GM12878 (cell line): ENCODE data around the gene SRP68. TPM values are rescaled to one million over a fixed set of nuclear protein-coding genes. Genes with fewer than 3 reads are reported as not detected.

Source experiments
- ATAC-seq: fragments of 200-7000 bp; cut with Tn5 transposase; 3 replicates; pipeline ENCODE4 v1.9.1; 2020; ENCODE audit warnings: mild to moderate bottlenecking, moderate library complexity
- BruUV-seq: library from RNA; stranded (reverse); fragments of 400-500 nt; replicated peaks from 2 replicates; lab custom pipeline; 2021; lab: Mats Ljungman, UMichigan
- CTCF ChIA-PET: fragments of 300-600 bp; sonication (Branson Sonifier 250); formaldehyde crosslinking; extraction: SDS; loops from one replicate; lab custom pipeline; 2021; ENCODE audit warnings: inconsistent platforms; lab: Yijun Ruan, JAX
- POLR2A ChIA-PET: fragments of 350-600 bp; formaldehyde crosslinking; extraction: SDS; loops from one replicate; lab custom pipeline; 2021; ENCODE audit warnings: inconsistent platforms; lab: Charles Lee
- RAD21 ChIA-PET: fragments of 300-600 bp; sonication (Branson Sonifier 250); formaldehyde crosslinking; loops from one replicate; lab custom pipeline; 2023; ENCODE audit warnings: antibody characterized with exemption; ENCODE audit not compliant: unreplicated experiment; lab: Charles Lee
- SMC1A ChIA-PET: fragments of 300-600 bp; sonication (Branson Sonifier 250); formaldehyde crosslinking; loops from one replicate; lab custom pipeline; 2023; ENCODE audit not compliant: unreplicated experiment, uncharacterized antibody; lab: Charles Lee
- DNase-seq: peaks from one replicate; pipeline ENCODE4 v3.0.0-alpha.2; 2011; ENCODE audit warnings: low read depth, low spot score
- FAIRE-seq: peaks from 3 replicates; lab custom pipeline; 2011; peaks lifted over from hg19 to GRCh38; lab: Jason Lieb, UNC
- H2AFZ ChIP-seq: 2 replicates; pipeline ENCODE4 v1.6.0; 2011; ENCODE audit warnings: low read depth, low read length, control low read depth; ENCODE audit not compliant: control insufficient read depth
- H3K27ac ChIP-seq: 2 replicates; pipeline ENCODE4 v1.5.1; 2011; ENCODE audit warnings: control low read depth; ENCODE audit not compliant: control insufficient read depth, insufficient read depth
- H3K27me3 ChIP-seq, 2 experiments: replicated peaks in 1 of 2; 2 replicates each; pipeline versions ENCODE4 v1.6.0 to v1.6.1; 2011; ENCODE audit warnings: low read length in 1 of 2; ENCODE audit not compliant: control insufficient read depth in 2 of 2, insufficient read depth in 2 of 2
- H3K36me3 ChIP-seq, 2 experiments: 2 replicates each; pipeline ENCODE4 v1.5.1; 2011; ENCODE audit warnings: low read length in 1 of 2; ENCODE audit not compliant: control insufficient read depth in 2 of 2, insufficient read depth in 2 of 2
- H3K4me1 ChIP-seq: 2 replicates; pipeline ENCODE4 v1.6.1; 2011; ENCODE audit warnings: mild to moderate bottlenecking, low read length, moderate library complexity, mixed read lengths; ENCODE audit not compliant: control insufficient read depth, insufficient read depth
- H3K4me2 ChIP-seq: 2 replicates; pipeline ENCODE4 v1.6.0; 2011; ENCODE audit warnings: control low read depth; ENCODE audit not compliant: control insufficient read depth, insufficient read depth
- H3K4me3 ChIP-seq: fragments of 200-600 bp; sonication (generic); 2 replicates; pipeline ENCODE4 v1.5.1; 2016
- H3K79me2 ChIP-seq: 2 replicates; pipeline ENCODE4 v1.6.0; 2011; ENCODE audit warnings: low read length; ENCODE audit not compliant: control insufficient read depth, insufficient read depth
- H3K9ac ChIP-seq: 2 replicates; pipeline ENCODE4 v1.8.0; 2011; ENCODE audit warnings: low read length, control low read depth, mixed read lengths; ENCODE audit not compliant: control insufficient read depth, insufficient read depth
- H3K9me3 ChIP-seq: replicated peaks from 3 replicates; pipeline ENCODE4 v1.5.1; 2011; ENCODE audit warnings: mild to moderate bottlenecking, low read length; ENCODE audit not compliant: control insufficient read depth, insufficient read depth
- H4K20me1 ChIP-seq: 2 replicates; pipeline ENCODE4 v1.6.0; 2011; ENCODE audit not compliant: control insufficient read depth, insufficient read depth
- PAX5 ChIP-seq: IDR thresholded peaks from 2 replicates; pipeline ENCODE4 v1.6.1; 2011; ENCODE audit warnings: low read depth, low read length, borderline replicate concordance
- PRDM15 ChIP-seq: fragments of 450-650 bp; formaldehyde crosslinking; IDR thresholded peaks from 2 replicates; pipeline ENCODE4 v1.4.0; 2020; ENCODE audit warnings: mild to moderate bottlenecking, moderate library complexity
- REST ChIP-seq: IDR thresholded peaks from 2 replicates; pipeline ENCODE4 v1.6.1; 2012; ENCODE audit warnings: mild to moderate bottlenecking, low read depth, low read length
- TARDBP ChIP-seq: IDR thresholded peaks from 2 replicates; pipeline ENCODE4 v1.6.1; 2016; ENCODE audit warnings: borderline replicate concordance
- ZNF274 ChIP-seq: IDR thresholded peaks from one replicate; pipeline ENCODE4 v1.8.0; 2011; ENCODE audit not compliant: insufficient read length, insufficient read depth
- ZNF384 ChIP-seq: IDR thresholded peaks from 2 replicates; pipeline ENCODE4 v1.6.1; 2012; ENCODE audit warnings: low read depth, mild to moderate bottlenecking, low read length, improper control_type of control experiment, borderline replicate concordance
- WGBS: methylation state at CpG from one replicate; pipeline ENCODE4 v1.1.6; 2016; ENCODE audit warnings: low lambda C conversion rate; ENCODE audit not compliant: insufficient replicate concordance, insufficient coverage; ENCODE audit errors: missing lambda C conversion rate; 5-methylcytosine and 5-hydroxymethylcytosine counted together
- in situ Hi-C: fragments of 300-500 bp; cut with MboI; formaldehyde crosslinking; loops from 9 replicates; pipeline ENCODE4 v1.14.3; 2018; ENCODE audit warnings: mixed read lengths
- intact Hi-C: fragments of 100-400 bp; cut with micrococcal nuclease; formaldehyde crosslinking; loops from one replicate; pipeline ENCODE4 v1.14.2; 2022; ENCODE audit not compliant: unreplicated experiment
- polyA plus RNA-seq, 11 experiments: library from polyadenylated mRNA; depleted of rRNA in 4 of 11; unstranded in 6 of 11; stranded (reverse) in 5 of 11; fragments of >200 nt; fragmentation: Nextera tagmentation in 4 of 11; fragmentation: Illumina TruSeq in 1 of 11; extraction: Ambion mirVana in 4 of 11; extraction: Trizol in 1 of 11; gene quantifications; 1 replicate in 1 of 11; 2 replicates in 10 of 11; pipeline versions ENCODE4 v1.2.1 to v1.2.3, GENCODE V29; 2011 to 2016; ENCODE audit warnings: inconsistent platforms in 2 of 11, missing spikeins in 2 of 11, low read depth in 1 of 11
- total RNA-seq, 4 experiments: library from RNA; depleted of rRNA in 3 of 4; stranded (reverse); fragments of >200 nt in 3 of 4; fragmentation: Illumina TruSeq in 1 of 4; extraction: Trizol in 1 of 4; gene quantifications; 2 replicates each; pipeline versions ENCODE4 v1.2.1 to v1.2.3, GENCODE V29; 2013 to 2021

Gene SRP68
- total and polyA plus RNA-seq, 10 of the 15 experiments (the other 5 are each of a cell fraction or from before 2014, with no cell fraction given) = 24.7 to 89.7 (median 62.7) TPM

GRCh38 chr17:76104896-76105231, 32.5 kb upstream of the SRP68 start:
- no peak overlapping the region for H3K27ac ChIP-seq

More at GRCh38 chr17:76104896-76105231, 32.5 kb upstream of the SRP68 start:
- Histone ChIP-seq H3K9ac (no peak overlapping the region), H3K79me2 (peaks cover 14% of the 10 kb centered on the region), H3K27me3 (no peaks in the 10 kb centered on the region), H3K4me2 (no peak overlapping the region), H2AFZ (no peak overlapping the region), H3K4me3 (no peak overlapping the region), H4K20me1 (no peaks in the 10 kb centered on the region), H3K9me3 (no peaks in the 10 kb centered on the region; the same call in 2 of the 3 replicates), H3K4me1 (peaks cover 6% of the 10 kb centered on the region), H3K36me3 (peaks cover 1 to 10% of the 10 kb centered on the region in 2 experiments; a peak in 3 of 4 replicates)
- intact Hi-C loops (no loop called here), in situ Hi-C loops (no loop called here)
- FAIRE-seq (no peak), ATAC-seq (no peak), DNase-seq (no peak)
- ChIA-PET SMC1A (no interaction called here), RAD21 (interaction anchor here (1.2 kb wide), 1 partner anchor 99 kb away, joined by 3 read pairs; no protein-coding TSS in a partner anchor), CTCF (interaction anchor here (2.2 to 7.6 kb wide), 2 partner anchors 91 to 175 kb away, joined by 13 to 40 read pairs; no protein-coding TSS in a partner anchor), POLR2A (interaction anchor here (1.0 kb wide), 1 partner anchor 160 kb away, joined by 4 read pairs; the partner anchor contains the start of gene UBALD2)
- 94% methylated on average over 5 of the region's 5 CpGs for WGBS
- BruUV-seq = no TSS peak
- TF ChIP-seq PRDM15 = no peak
- no peak for TF ChIP-seq ZNF384
- no peak for TF ChIP-seq PAX5
- no peak for TF ChIP-seq REST
- TF ChIP-seq ZNF274 = no peak
- TF ChIP-seq TARDBP = no peak
